GM21529 (cell line): ENCODE data around the gene CLCN7.

Experiments
- ATAC-seq: cut with Tn5 transposase; IDR thresholded peaks from one replicate; pipeline ENCODE4 v1.9.1; 2021; ENCODE audit not compliant: unreplicated experiment

The CLCN7 gene

GRCh38 chr16:1431497-1432270 is 43.1 kb downstream of the CLCN7 start:
- no peak for ATAC-seq

GRCh38 chr16:1430759-1431496 is 43.9 kb downstream of the CLCN7 start, which contains the start of gene PERCC1:
Gene PERCC1, plus strand, starts transcription at chr16:1431078. Its CDS starts 1,516 bp downstream, at chr16:1432594.
- ATAC-seq: no peak

GRCh38 chr16:1430214-1430758 is 44.5 kb downstream of the CLCN7 start:
- no peak for ATAC-seq

- no peak for ATAC-seq
These were observed 45.2 kb downstream of the CLCN7 start for GRCh38 chr16:1429631-1430030.

- no peak for ATAC-seq
These were observed 45.8 kb downstream of the CLCN7 start for GRCh38 chr16:1429012-1429411.

- ATAC-seq: no peak
These were observed 46.3 kb downstream of the CLCN7 start for GRCh38 chr16:1428511-1428910.

- no peak for ATAC-seq
These were observed 47.1 kb downstream of the CLCN7 start for GRCh38 chr16:1427473-1428461.

- no peak for ATAC-seq
These were observed 47.9 kb downstream of the CLCN7 start for GRCh38 chr16:1426734-1427471.

- no peak for ATAC-seq
These were observed 49.0 kb downstream of the CLCN7 start for GRCh38 chr16:1425616-1426370.

- ATAC-seq: no peak
These were observed 50.8 kb downstream of the CLCN7 start for GRCh38 chr16:1424028-1424427.

- no peak for ATAC-seq
These were observed 52.8 kb downstream of the CLCN7 start for GRCh38 chr16:1422076-1422475.

- ATAC-seq: peak; percentile 5
These were observed 54.7 kb downstream of the CLCN7 start for GRCh38 chr16:1420111-1420539.

GRCh38 chr16:1416521-1416941 is 58.3 kb downstream of the CLCN7 start:
- ATAC-seq: no peak

GRCh38 chr16:1414532-1415260 is 60.1 kb downstream of the CLCN7 start, which contains the start of gene UNKL:
Gene UNKL, minus strand, starts transcription at chr16:1414704. Its CDS starts 13 bp downstream, at chr16:1414691.
- ATAC-seq: peak; percentile 46

GRCh38 chr16:1413684-1414531 is 60.9 kb downstream of the CLCN7 start:
- peak; percentile 31 for ATAC-seq

GRCh38 chr16:1412847-1413246 is 62.0 kb downstream of the CLCN7 start:
- no peak for ATAC-seq

GRCh38 chr16:1408171-1408837 is 66.5 kb downstream of the CLCN7 start:
- ATAC-seq: peak; percentile 81
